HG03135 (cell line): ENCODE measurements around the gene BTG3.

Experiments
- ATAC-seq: cut with Tn5 transposase; IDR thresholded peaks from one replicate; pipeline ENCODE4 v1.9.1; 2021; ENCODE audit warnings: mild to moderate bottlenecking, moderate library complexity; ENCODE audit not compliant: unreplicated experiment

BTG3 gene

DNA sequence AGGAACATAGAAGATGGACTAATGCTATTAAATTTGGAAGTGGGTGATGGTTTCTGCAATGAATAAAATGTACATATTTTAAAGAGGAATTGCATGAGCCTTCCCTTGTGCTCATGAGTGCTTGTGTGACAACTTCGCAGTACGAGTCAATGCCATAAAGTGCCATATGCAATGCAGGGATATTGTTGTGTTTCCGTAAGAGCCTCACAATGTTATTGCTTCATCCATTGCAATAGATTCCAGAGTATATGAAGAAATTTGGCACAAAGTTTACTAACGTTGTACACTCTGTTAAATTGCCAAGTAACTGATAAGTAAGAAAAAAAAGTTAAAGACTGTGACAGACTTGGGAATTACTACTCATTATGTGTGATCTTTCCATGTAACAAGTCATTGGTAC is 22.3 kb downstream of the BTG3 start:
- ATAC-seq, result no peak

DNA sequence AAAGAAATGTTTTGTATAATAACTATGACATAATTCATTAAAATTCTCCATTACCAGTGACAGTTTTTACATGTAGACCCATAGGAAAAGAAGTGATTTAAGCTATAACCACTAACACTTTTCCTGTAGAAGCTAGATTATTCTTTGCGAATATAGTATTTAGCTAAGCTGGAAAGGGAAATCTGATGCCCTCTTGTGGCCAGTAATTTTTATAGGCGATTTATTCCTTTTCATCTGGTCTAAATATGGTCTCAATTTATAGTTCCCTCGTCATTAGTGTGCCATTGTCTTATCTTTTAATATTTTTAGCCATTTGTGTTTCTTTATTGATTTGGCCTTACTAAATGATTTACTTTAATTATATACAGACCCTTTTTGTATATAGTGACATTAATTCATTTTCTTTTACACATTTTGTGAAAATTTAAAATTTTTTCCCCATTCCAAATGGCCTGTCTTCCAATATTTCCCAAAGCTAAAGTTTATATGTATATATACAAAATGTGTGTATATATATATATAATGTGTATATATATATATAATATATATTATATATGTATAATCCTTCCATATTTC is 26.7 kb downstream of the BTG3 start:
- ATAC-seq, result no peak

- ATAC-seq, result no peak
Measured at GRCh38 chr21:17583898-17584297, 28.8 kb downstream of the BTG3 start.

DNA sequence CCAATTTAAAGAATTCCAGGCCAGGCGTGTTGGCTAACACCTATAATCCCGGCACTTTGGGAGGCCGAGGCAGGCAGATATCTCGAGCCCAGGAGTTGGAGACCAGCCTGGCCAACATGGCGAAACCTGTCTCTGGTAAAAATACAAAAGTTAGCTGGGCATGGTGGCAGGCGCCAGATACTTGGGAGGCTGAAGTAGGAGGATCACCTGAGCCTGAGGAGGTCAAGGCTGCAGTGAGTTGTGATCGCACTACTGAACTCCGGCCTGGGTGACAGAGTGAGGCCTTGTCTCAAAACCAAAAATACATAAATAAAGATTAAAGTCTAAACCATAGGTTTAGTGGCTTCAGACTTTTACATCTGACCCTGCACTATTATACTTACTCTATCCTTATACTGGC is 32.4 kb downstream of the BTG3 start:
- no peak for ATAC-seq

GRCh38 chr21:17578876-17579275 is 33.8 kb downstream of the BTG3 start:
- no peak for ATAC-seq

- no peak for ATAC-seq
Measured at GRCh38 chr21:17578162-17578561, 34.5 kb downstream of the BTG3 start.

DNA sequence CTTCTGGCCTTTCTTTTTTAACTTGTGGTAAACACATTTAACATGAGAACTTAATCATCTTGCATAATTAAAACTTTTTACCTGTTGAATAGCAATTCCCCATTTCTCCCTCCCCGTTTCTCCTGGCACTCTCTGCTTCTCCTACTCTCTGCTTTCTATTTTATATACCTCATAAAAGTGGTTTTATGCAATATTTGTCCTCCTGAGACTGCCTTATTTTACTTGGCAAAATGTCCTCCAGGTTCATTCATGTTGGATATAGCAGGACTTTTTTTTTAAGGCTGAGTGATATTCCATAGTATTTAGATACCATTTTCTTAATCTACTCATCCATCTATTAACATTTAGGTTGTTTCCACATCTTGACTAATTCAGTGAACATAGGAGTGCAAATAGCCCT is 35.0 kb downstream of the BTG3 start:
- no peak for ATAC-seq

DNA sequence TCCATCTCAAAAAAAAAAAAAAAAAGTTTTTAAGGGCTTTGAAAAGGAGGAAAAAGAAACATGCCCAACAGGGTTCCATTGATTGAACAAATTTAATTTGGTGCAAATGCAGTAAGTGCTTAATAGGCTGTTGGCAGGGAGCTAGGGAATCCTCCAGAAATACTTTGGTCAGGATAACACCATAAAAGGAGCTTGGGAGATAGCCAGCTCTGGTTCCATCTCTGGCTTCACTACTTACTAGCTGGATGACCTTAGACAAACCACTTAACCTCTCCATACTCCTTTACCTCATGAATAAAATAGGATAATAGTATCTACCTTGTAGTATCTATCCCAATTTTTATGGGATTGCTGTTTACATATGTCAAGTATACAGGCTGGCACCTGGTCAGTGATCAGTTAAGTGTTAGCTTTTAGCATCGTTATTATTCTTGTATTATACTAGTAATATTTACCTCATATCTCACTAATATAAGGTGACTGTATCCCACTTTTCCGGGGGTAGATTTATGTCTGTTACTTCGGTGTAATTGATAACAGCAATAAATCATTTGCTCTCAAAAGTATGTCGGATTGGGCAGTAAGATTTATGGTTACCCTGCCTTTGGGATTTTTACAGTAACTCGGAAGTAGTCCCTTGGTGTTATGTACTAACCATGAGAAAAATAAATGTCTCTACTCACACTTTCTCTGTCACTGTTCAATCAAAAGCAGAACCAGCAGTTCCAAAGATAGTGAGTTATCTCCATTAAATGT is 36.4 kb downstream of the BTG3 start:
- no peak for ATAC-seq

- no peak for ATAC-seq
Measured at GRCh38 chr21:17575076-17575475, 37.6 kb downstream of the BTG3 start.

DNA sequence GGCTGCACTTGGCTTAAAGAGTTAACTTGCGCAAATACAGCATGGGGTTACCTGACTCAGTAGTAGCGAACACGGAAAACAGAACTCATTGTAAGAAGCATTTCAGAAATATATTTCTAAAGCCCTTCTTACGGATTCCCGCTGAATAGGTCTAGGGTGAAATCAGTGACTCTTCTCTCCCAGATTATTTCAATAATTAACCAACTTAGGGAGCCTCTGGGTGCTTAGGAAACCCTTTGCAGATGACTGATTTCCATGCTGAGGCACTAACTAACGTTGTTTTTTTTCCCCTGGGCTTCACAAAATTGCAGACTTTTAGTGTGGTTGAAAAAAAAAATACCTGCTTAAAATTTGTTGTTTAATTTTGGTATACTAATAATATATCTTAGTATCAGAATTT is 40.3 kb downstream of the BTG3 start:
- no peak for ATAC-seq

DNA sequence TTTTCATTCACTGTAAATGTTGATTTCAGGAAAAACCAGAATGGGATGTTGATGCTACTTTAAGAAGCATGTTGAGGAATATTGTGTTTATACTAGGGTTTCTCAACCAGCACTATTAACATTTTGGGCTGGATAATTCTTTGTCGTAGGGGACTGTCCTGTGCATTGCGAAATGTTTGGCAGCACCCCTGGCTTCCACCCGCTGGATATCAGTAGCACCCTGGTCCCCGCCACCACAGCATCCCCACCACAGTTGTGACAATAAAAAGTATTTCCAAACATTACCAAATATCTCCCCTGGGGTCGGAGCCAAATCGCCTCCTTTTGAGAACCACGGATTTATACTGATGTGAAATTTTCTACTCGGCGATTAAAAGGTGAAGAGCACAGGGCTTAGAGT is 41.9 kb downstream of the BTG3 start:
- ATAC-seq, result no peak

DNA sequence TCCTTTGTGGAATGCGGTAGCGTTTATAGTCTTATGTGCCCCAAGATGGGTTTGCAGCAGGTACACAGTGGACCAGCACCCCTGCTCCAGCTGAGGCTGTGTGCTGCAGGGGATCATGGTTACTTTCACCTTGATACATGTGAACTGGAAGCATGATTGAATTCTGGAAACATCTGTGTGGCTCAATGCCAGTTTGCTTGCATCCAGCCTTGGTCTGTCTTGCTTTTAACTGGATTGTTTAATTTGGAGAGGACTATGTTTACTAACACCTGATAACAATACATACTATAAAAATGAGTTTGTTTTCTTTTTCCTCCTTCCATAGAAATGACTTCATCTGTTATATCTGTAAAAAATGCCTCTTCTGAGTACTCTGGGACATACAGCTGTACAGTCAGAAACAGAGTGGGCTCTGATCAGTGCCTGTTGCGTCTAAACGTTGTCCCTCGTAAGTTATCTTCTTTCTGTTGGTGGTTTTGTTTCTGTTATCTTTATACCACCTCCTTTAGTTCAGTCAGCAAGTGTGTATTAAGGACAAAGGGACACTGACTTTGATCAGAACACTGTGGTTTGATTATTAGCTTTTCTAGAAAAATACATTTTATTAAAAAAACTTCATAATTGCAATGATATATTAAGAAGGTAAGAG is 52.2 kb downstream of the BTG3 start:
- no peak for ATAC-seq

- ATAC-seq, result no peak
Measured at GRCh38 chr21:17554679-17555465, 57.8 kb downstream of the BTG3 start.

DNA sequence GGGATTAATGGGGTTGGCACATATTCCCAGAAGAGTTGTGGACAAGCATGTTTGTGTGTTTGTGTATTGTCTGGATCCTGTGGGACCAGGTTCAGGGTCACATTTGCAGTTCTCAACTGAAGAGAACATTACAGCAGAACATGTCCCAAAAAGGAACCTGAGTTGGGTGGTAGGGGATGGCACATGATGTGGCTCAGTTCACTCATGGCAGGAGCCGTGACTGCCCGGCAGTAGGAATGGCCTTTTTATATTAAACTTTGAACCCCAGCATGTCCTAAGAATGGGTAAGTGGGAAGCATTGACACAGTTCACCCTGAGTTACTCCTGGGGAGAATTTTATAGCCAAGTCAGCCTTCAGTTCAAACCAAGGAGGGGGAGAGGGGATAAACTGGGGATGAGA is 58.6 kb downstream of the BTG3 start:
- no peak for ATAC-seq

DNA sequence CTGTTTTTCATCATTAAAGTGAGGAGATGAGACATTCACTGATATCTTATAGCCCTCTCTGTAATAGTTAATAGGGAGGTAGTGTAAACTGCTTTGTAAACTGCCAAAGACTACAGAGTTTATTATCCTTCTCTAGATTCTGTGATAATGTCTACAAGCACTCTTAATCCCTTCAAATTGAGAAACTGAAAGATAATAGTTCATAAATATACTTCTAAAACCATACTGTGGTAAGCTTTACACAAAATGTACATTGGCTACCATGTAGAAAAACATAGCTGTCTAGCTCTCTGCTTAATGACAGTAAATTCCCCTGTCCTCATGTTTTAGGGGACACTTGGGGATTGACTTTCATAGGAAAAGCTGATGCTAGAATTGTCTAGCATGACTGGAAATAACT is 60.3 kb downstream of the BTG3 start:
- ATAC-seq, result no peak

DNA sequence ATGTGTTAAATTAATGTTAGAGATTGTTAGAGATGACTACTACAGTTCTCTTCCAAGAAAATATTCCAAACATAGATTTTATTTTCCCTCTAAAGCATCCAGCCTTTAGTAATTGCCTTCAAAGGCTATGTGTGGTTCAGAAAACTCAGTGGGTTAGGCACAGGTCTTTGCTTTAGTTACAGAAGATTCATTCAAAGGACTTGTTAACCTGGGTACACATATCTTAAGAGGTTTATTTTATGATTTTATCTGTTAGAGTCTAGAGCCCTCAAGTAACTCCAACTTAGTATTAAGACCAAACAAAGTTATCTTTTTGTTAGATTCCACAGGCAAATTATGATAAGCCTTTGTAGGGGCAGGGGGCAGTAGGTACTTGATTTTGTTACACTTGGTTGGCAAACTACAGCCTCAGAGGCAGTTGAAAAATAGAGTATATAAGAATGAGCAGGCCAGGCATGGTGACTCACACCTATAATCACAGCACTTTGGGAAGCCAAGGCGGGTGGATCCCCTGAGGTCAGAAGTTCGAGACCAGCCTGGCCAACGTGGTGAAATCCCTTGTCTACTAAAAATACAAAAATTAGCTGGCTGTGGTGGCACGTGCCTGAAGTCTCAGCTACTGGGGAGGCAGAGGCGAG is 61.9 kb downstream of the BTG3 start:
- no peak for ATAC-seq

DNA sequence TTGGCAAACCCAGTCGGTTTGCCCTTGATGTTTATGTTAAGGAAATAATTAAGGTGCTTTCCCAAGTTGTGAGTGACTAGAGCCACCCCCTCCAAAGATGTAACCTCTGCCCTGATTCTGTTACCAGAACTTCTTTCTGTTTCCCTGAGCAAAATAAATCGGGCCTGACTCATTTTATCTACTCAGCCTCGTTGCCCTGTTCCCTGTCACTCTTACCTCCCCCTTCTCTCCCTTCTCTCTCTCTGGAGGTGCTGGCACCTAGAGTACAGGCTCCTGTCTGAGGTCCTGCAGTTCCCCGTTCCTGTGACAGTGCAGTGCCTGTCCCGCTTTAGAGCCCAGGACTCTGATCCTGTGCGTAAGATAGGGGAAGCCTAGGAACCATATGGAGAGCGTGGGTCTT is 64.4 kb downstream of the BTG3 start:
- no peak for ATAC-seq

DNA sequence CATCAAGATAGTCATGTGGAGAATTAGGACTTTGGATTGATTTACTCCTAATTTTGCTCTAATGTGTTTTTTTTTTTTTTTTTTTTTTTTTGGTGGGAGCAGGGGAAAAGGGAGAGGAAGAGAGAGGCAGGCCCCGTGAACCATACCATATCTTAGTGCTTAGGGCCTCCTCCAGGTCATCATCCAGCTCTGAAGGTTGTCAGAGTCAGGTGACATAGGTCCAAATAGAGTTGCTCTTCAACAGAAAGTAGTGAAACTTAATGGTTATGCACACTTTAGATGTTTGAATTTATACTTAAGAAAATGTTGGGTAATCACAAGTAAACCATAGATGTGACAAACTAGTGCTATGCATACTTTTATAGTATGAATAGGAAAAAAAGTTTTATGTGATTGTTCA is 67.7 kb downstream of the BTG3 start:
- no peak for ATAC-seq
